Inflammatory macrophage treated with lipopolysaccharide for 1 hour (primary cell): ENCODE data around the gene IQSEC3.

Source experiments
- DNase-seq, 2 donors: peaks; one replicate each; pipeline ENCODE4 v3.0.0-alpha.2; 2020 to 2022

IQSEC3 gene

GRCh38 chr12:80681-81190 is 14.2 kb downstream of the IQSEC3 start:
- DNase-seq: no peak

GRCh38 chr12:82740-83139 is 16.2 kb downstream of the IQSEC3 start:
- DNase-seq: no peak

- DNase-seq: no peak
These were observed 17.5 kb downstream of the IQSEC3 start for GRCh38 chr12:84056-84455.

- no peak for DNase-seq
These were observed 18.7 kb downstream of the IQSEC3 start for GRCh38 chr12:85191-85666.

- DNase-seq: no peak
These were observed 20.7 kb downstream of the IQSEC3 start for GRCh38 chr12:87315-87714.

- DNase-seq: no peak
These were observed 21.3 kb downstream of the IQSEC3 start for GRCh38 chr12:87856-88255.

GRCh38 chr12:89653-90052 is 23.1 kb downstream of the IQSEC3 start:
- no peak for DNase-seq

- DNase-seq: no peak
These were observed 24.6 kb downstream of the IQSEC3 start for GRCh38 chr12:91213-91612.

- DNase-seq: peak; percentile 63 to 70
These were observed 26.9 kb downstream of the IQSEC3 start for GRCh38 chr12:93266-94005.

- DNase-seq: no peak
These were observed 30.0 kb downstream of the IQSEC3 start for GRCh38 chr12:96543-96942.

- DNase-seq: no peak
These were observed 32.4 kb downstream of the IQSEC3 start for GRCh38 chr12:98924-99352.

GRCh38 chr12:99605-100004 is 33.0 kb downstream of the IQSEC3 start:
- no peak for DNase-seq

GRCh38 chr12:101969-102878 is 35.7 kb downstream of the IQSEC3 start:
- DNase-seq: peak in 1 of 2 donors; percentile 23

- DNase-seq: no peak
These were observed 36.3 kb downstream of the IQSEC3 start for GRCh38 chr12:102879-103168.

- DNase-seq: no peak
These were observed 36.8 kb downstream of the IQSEC3 start for GRCh38 chr12:103169-103981.

GRCh38 chr12:104551-105081 is 38.0 kb downstream of the IQSEC3 start:
- no peak for DNase-seq

- DNase-seq: no peak
These were observed 39.1 kb downstream of the IQSEC3 start for GRCh38 chr12:105696-106095.

- no peak for DNase-seq
These were observed 39.6 kb downstream of the IQSEC3 start for GRCh38 chr12:106118-106591.

GRCh38 chr12:108594-108993 is 42.0 kb downstream of the IQSEC3 start:
- no peak for DNase-seq

- no peak for DNase-seq
These were observed 42.9 kb downstream of the IQSEC3 start for GRCh38 chr12:109446-109845.

- DNase-seq: no peak
These were observed 43.3 kb downstream of the IQSEC3 start for GRCh38 chr12:109872-110271.

- DNase-seq: peak; percentile 57 to 81
These were observed 45.3 kb downstream of the IQSEC3 start for GRCh38 chr12:111699-112493.
